Panc1 (cell line): Measurements from ENCODE around the gene ACTL7A. TPM values are rescaled to one million over a fixed set of nuclear protein-coding genes. Genes with fewer than 3 reads are reported as not detected.

Experiments
- ATAC-seq: fragments of 200-7000 bp; cut with Tn5 transposase; 2 replicates; pipeline ENCODE4 v1.9.1; 2020; ENCODE audit warnings: mild to moderate bottlenecking, moderate library complexity
- BruUV-seq: library from RNA; stranded (reverse); fragments of 400-500 nt; replicated peaks from 2 replicates; lab custom pipeline; 2021; lab: Mats Ljungman, UMichigan
- CTCF ChIA-PET: fragments of 300-600 bp; sonication (Branson Sonifier 250); formaldehyde crosslinking; loops from one replicate; lab custom pipeline; 2022; ENCODE audit warnings: antibody characterized with exemption; lab: Charles Lee
- POLR2A ChIA-PET: fragments of 300-600 bp; sonication (Branson Sonifier 250); formaldehyde crosslinking; loops from one replicate; lab custom pipeline; 2022; ENCODE audit warnings: antibody characterized with exemption; lab: Charles Lee
- DNase-seq: peaks from one replicate; pipeline ENCODE4 v3.0.0-alpha.2; 2010; ENCODE audit warnings: low read depth, low spot score
- H3K27ac ChIP-seq: 2 replicates; pipeline ENCODE4 v1.5.1; 2011; ENCODE audit warnings: mild to moderate bottlenecking, low read length, inconsistent platforms
- H3K27me3 ChIP-seq: fragments of 200-500 bp; sonication (Bioruptor generic); 2 replicates; pipeline ENCODE4 v1.6.0; 2014; ENCODE audit warnings: low read length, inconsistent platforms; ENCODE audit not compliant: control insufficient read depth, insufficient read depth
- H3K36me3 ChIP-seq: fragments of 200-500 bp; sonication (Bioruptor generic); 2 replicates; pipeline ENCODE4 v1.5.1; 2014; ENCODE audit warnings: inconsistent platforms, mild to moderate bottlenecking, low read length, moderate library complexity; ENCODE audit not compliant: control insufficient read depth, insufficient read depth
- H3K4me1 ChIP-seq: 2 replicates; pipeline ENCODE4 v1.5.1; 2011; ENCODE audit warnings: inconsistent platforms, mild to moderate bottlenecking, low read length, moderate library complexity; ENCODE audit not compliant: control insufficient read depth, insufficient read depth
- H3K4me3 ChIP-seq, 2 experiments: 2 replicates each; pipeline ENCODE4 v1.5.1; 2011 to 2012; ENCODE audit warnings: low read depth in 2 of 2, low read length in 2 of 2, mild to moderate bottlenecking in 2 of 2, inconsistent platforms in 1 of 2, moderate library complexity in 1 of 2
- H3K9me3 ChIP-seq: fragments of 200-500 bp; sonication (Bioruptor generic); 2 replicates; pipeline ENCODE4 v1.5.1; 2014; ENCODE audit warnings: low read depth, mild to moderate bottlenecking, inconsistent platforms, low read length, moderate library complexity; ENCODE audit not compliant: control insufficient read depth, insufficient read depth
- CTCF ChIP-seq: fragments of 450-650 bp; IDR thresholded peaks from 2 replicates; pipeline ENCODE4 v1.5.1; 2017; ENCODE audit warnings: mild to moderate bottlenecking
- POLR2AphosphoS5 ChIP-seq: IDR thresholded peaks from 2 replicates; pipeline ENCODE4 v1.6.1; 2012; ENCODE audit warnings: mild to moderate bottlenecking, low read depth, low read length, moderate library complexity
- REST ChIP-seq, 2 experiments: IDR thresholded peaks; 2 replicates each; pipeline ENCODE4 v1.6.1; 2011 to 2012; ENCODE audit warnings: low read depth in 2 of 2, control low read depth in 1 of 2, low read length in 1 of 2, mild to moderate bottlenecking in 1 of 2, moderate library complexity in 1 of 2; ENCODE audit not compliant: insufficient read depth in 1 of 2
- SIN3A ChIP-seq: IDR thresholded peaks from 2 replicates; pipeline ENCODE4 v1.6.1; 2012; ENCODE audit warnings: low read depth, mild to moderate bottlenecking, low read length, moderate library complexity, borderline replicate concordance; ENCODE audit not compliant: insufficient read depth
- TCF7L2 ChIP-seq: IDR thresholded peaks from 2 replicates; pipeline ENCODE4 v1.6.1; 2011; ENCODE audit warnings: mild to moderate bottlenecking, low read depth, low read length, inconsistent platforms
- in situ Hi-C: cut with HindIII; loops from 2 replicates; pipeline ENCODE4 v1.10.0; 2016; ENCODE audit warnings: low sequenced_read_pairs, low pct_unique_long_range_greater_than_20kb
- intact Hi-C: fragments of 100-400 bp; cut with micrococcal nuclease; formaldehyde crosslinking; loops from one replicate; pipeline ENCODE4 v1.10.0; 2022; ENCODE audit not compliant: unreplicated experiment
- total RNA-seq: library from RNA; stranded (reverse); gene quantifications from one replicate; pipeline ENCODE4 v1.2.1, GENCODE V29; 2021; ENCODE audit not compliant: unreplicated experiment

The ACTL7A gene
- total RNA-seq, 1 experiment from 2014 or later: not detected

- POLR2A ChIA-PET: no interaction called here
- Histone ChIP-seq H3K4me1 (no peaks in the 10 kb centered on the region), H3K9me3 (no peaks in the 10 kb centered on the region), H3K4me3 (no peak overlapping the region), H3K27me3 (no peaks in the 10 kb centered on the region), H3K36me3 (peaks cover 4% of the 10 kb centered on the region; the same call in 1 of the 2 replicates), H3K27ac (no peak overlapping the region)
- intact Hi-C loops (no loop called here), in situ Hi-C loops (no loop called here)
- ATAC-seq (no peak), DNase-seq (no peak)
- BruUV-seq: no TSS peak
- CTCF ChIA-PET: no interaction called here
- TF ChIP-seq POLR2AphosphoS5 (no peak), SIN3A (no peak), CTCF (no peak), TCF7L2 (no peak), REST (IDR thresholded peaks at IDR 0.05; ENCODE audit: insufficient read depth in 1 of 2, low read depth in 2 of 2, low read length in 1 of 2) (no peak)
These were observed 7.1 kb downstream of the ACTL7A start for GRCh38 chr9:108869092-108869725.

DNA sequence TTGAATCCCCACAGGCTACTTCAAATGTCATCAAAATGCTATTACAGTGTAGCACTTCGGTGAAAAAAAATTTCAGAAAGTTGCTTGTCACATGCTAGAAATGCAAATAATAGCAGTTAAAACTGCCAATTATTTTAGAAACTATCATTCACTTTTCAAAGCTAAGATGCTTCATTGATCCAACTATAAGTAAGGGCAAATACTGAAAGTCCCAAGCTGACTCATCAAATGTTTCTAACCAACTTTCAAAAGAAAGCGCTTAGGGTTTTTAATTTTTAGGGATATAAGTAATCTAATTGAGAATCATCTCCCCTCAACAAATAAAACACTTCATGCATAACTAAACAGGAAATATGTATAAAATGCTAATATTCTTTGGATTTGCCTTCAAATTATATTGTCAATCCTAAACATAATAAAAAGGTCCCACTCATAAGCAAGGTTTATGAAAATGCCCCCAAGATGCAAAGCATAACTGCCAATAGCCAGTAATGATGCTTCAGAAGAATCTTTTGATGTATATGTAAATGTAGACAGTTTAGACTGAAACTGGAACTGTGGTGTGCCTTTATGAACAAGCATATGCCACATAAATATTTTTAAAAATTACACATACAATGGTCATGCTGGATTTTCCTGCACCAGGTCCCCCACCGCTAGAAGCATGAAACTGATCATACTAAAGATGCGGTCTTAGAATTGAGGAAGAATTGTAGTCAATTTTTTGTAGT, 12.2 kb downstream of the ACTL7A start:
- intact Hi-C loops (no loop called here), in situ Hi-C loops (no loop called here)
- H3K27ac ChIP-seq: no peak overlapping the region
- H3K4me3 ChIP-seq: no peak overlapping the region
- no peak for DNase-seq
- no TSS peak for BruUV-seq
- no peak for TF ChIP-seq REST (IDR thresholded peaks at IDR 0.05; ENCODE audit: insufficient read depth in 1 of 2, low read depth in 2 of 2, low read length in 1 of 2)
- no peak for TF ChIP-seq TCF7L2
- no peak for TF ChIP-seq POLR2AphosphoS5
- no peak for TF ChIP-seq CTCF
- no peak for TF ChIP-seq SIN3A
- CTCF ChIA-PET: no interaction called here
- H3K4me1 ChIP-seq: no peaks in the 10 kb centered on the region
- H3K9me3 ChIP-seq: no peaks in the 10 kb centered on the region
- ATAC-seq: no peak
- H3K36me3 ChIP-seq: peaks cover 9% of the 10 kb centered on the region; the same call in 1 of the 2 replicates
- no peaks in the 10 kb centered on the region for H3K27me3 ChIP-seq
- POLR2A ChIA-PET: no interaction called here
